ENCODE data around the gene NUP210L. TPM values are rescaled to one million over a fixed set of nuclear protein-coding genes. Genes with fewer than 3 reads are reported as not detected.

Gene NUP210L
- total RNA-seq, 1 donor from 2014 or later, result 0.18 TPM

Small RNA genes within 50 kb of the gene (microRNA-seq; reads per million reads assigned to microRNA genes)
- gene MIR190B, result 5.1 reads per million, percentile 11 among the genes with 10 or more reads in this experiment
- not detected for gene MIR5698
- gene MIR6737, result not detected

Other genes starting within 250 kb of the NUP210L start
- 59.6 TPM for gene GATAD2B, start 232.1 kb downstream of the NUP210L start, total RNA-seq
- gene DENND4B, start 208.4 kb downstream of the NUP210L start, total RNA-seq, result 78.9 TPM
- gene CRTC2, start 196.5 kb downstream of the NUP210L start, total RNA-seq, result 58.1 TPM
- 73.9 TPM for gene SLC39A1, start 191.5 kb downstream of the NUP210L start, total RNA-seq
- 11.8 TPM for gene CREB3L4, start 187.2 kb downstream of the NUP210L start, total RNA-seq
- 72.8 TPM for gene JTB, start 177.4 kb downstream of the NUP210L start, total RNA-seq
- gene RAB13, start 168.7 kb downstream of the NUP210L start, total RNA-seq, result 90.1 TPM
- 1,621 TPM for gene RPS27, start 164.3 kb downstream of the NUP210L start, total RNA-seq
- gene TPM3, start 37.0 kb upstream of the NUP210L start, total RNA-seq, result 229 TPM
- gene CFAP141, start 51.3 kb upstream of the NUP210L start, total RNA-seq, result not detected
- 142 TPM for gene UBAP2L, start 65.9 kb upstream of the NUP210L start, total RNA-seq
- gene HAX1, start 117.6 kb upstream of the NUP210L start, total RNA-seq, result 59.9 TPM
- gene AQP10, start 166.0 kb upstream of the NUP210L start, total RNA-seq, result not detected
- 78.3 TPM for gene ATP8B2, start 170.5 kb upstream of the NUP210L start, total RNA-seq

Data from sciatic nerve (tissue), 1 donor.